Keratinocyte (primary cell): ENCODE data around the gene AJM1. TPM values are rescaled to one million over a fixed set of nuclear protein-coding genes. Genes with fewer than 3 reads are reported as not detected.
"Not testable (repeated sequence)": the region's sequence is repeated elsewhere in the genome, so short reads cannot be mapped to it uniquely, and the experiment has no call there.

Source experiments
- DNase-seq: peaks from one replicate; pipeline ENCODE4 v3.0.0-alpha.2; 2011; ENCODE audit warnings: low read depth, missing footprints, low spot score
- FAIRE-seq: peaks from 2 replicates; lab custom pipeline; 2011; peaks lifted over from hg19 to GRCh38; lab: Jason Lieb, UNC
- H2AFZ ChIP-seq: 2 replicates; pipeline ENCODE4 v1.6.0; 2012; ENCODE audit warnings: low read length, control low read depth, inconsistent platforms; ENCODE audit not compliant: control insufficient read depth
- H3K27ac ChIP-seq: 2 replicates; pipeline ENCODE4 v1.5.1; 2011; ENCODE audit warnings: low read length; ENCODE audit not compliant: control insufficient read depth, insufficient read depth
- H3K27me3 ChIP-seq: 3 replicates; pipeline ENCODE4 v1.6.0; 2011; ENCODE audit warnings: low read length; ENCODE audit not compliant: control insufficient read depth, insufficient read depth; ENCODE audit errors: extremely low read depth
- H3K36me3 ChIP-seq, 2 experiments: 2 replicates in 1 of 2; 3 replicates in 1 of 2; pipeline ENCODE4 v1.5.1; 2011; ENCODE audit warnings: low read length in 2 of 2, mild to moderate bottlenecking in 1 of 2; ENCODE audit not compliant: control insufficient read depth in 2 of 2, insufficient read depth in 2 of 2; ENCODE audit errors: extremely low read depth in 1 of 2
- H3K4me1 ChIP-seq: 3 replicates; pipeline ENCODE4 v1.5.1; 2011; ENCODE audit warnings: low read length; ENCODE audit not compliant: control insufficient read depth, insufficient read depth; ENCODE audit errors: extremely low read depth
- H3K4me2 ChIP-seq: 3 replicates; pipeline ENCODE4 v1.6.0; 2011; ENCODE audit warnings: low read depth, low read length; ENCODE audit not compliant: control insufficient read depth, insufficient read depth; ENCODE audit errors: extremely low read depth
- H3K4me3 ChIP-seq, 3 experiments: fragments of 200-600 bp in 1 of 3; sonication (generic) in 1 of 3; 2 replicates in 2 of 3; 3 replicates in 1 of 3; pipeline ENCODE4 v1.5.1; 2011 to 2016; ENCODE audit warnings: low read length in 3 of 3, mild to moderate bottlenecking in 3 of 3, control low read depth in 2 of 3, inconsistent platforms in 1 of 3, low read depth in 1 of 3, mixed read lengths in 1 of 3, mixed run types in 1 of 3, moderate library complexity in 1 of 3; ENCODE audit not compliant: control insufficient read depth in 2 of 3, insufficient read depth in 2 of 3; ENCODE audit errors: extremely low read depth in 1 of 3
- H3K79me2 ChIP-seq: 2 replicates; pipeline ENCODE4 v1.6.0; 2012; ENCODE audit warnings: low read length; ENCODE audit not compliant: control insufficient read depth, insufficient read depth
- H3K9ac ChIP-seq: 3 replicates; pipeline ENCODE4 v1.6.0; 2011; ENCODE audit warnings: low read length; ENCODE audit not compliant: control insufficient read depth, insufficient read depth; ENCODE audit errors: extremely low read depth
- H3K9me1 ChIP-seq: 3 replicates; pipeline ENCODE4 v1.6.0; 2011; ENCODE audit warnings: low read length; ENCODE audit not compliant: control insufficient read depth, insufficient read depth; ENCODE audit errors: extremely low read depth
- H3K9me3 ChIP-seq: 2 replicates; pipeline ENCODE4 v1.5.1; 2012; ENCODE audit warnings: low read depth, low read length; ENCODE audit not compliant: control insufficient read depth
- H4K20me1 ChIP-seq: 3 replicates; pipeline ENCODE4 v1.6.0; 2011; ENCODE audit warnings: low read length; ENCODE audit not compliant: control insufficient read depth, insufficient read depth; ENCODE audit errors: extremely low read depth
- CTCF ChIP-seq, 3 experiments: IDR thresholded peaks in 1 of 3; conservative IDR thresholded peaks in 1 of 3; optimal IDR thresholded peaks in 1 of 3; 2 replicates in 2 of 3; 3 replicates in 1 of 3; pipeline versions ENCODE3 to v1.5.1; 2011; ENCODE audit warnings: low read length in 3 of 3, mild to moderate bottlenecking in 3 of 3, moderate library complexity in 2 of 3, control low read depth in 1 of 3, inconsistent platforms in 1 of 3; ENCODE audit not compliant: insufficient read depth in 2 of 3; ENCODE audit errors: extremely low read depth in 1 of 3
- EZH2 ChIP-seq: IDR thresholded peaks from one replicate; pipeline ENCODE4 v1.6.1; 2012; ENCODE audit warnings: inconsistent platforms, mild to moderate bottlenecking, low read length, moderate library complexity
- dilution Hi-C: fragments of 300-500 bp; cut with MboI; formaldehyde crosslinking; loops from one replicate; pipeline ENCODE4 v1.7.0; 2020; ENCODE audit warnings: low sequenced_read_pairs; ENCODE audit not compliant: extremely low pct_ligation_motif_present
- polyA plus RNA-seq, 5 experiments: library from polyadenylated mRNA; depleted of rRNA in 3 of 5; stranded (reverse) in 3 of 5; stranded (forward) in 1 of 5; unstranded in 1 of 5; fragments of >200 nt; gene quantifications; 1 replicate in 1 of 5; 2 replicates in 3 of 5; 3 replicates in 1 of 5; pipeline versions ENCODE4 v1.2.1 to v1.2.3, GENCODE V29; 2011 to 2012; ENCODE audit warnings: missing spikeins in 2 of 5, low read depth in 1 of 5, low replicate concordance in 1 of 5

Gene AJM1
- polyA plus RNA-seq, 1 donor (not counting 4 experiments of a cell fraction or from before 2014, with no cell fraction given), result 0.12 TPM

GRCh38 chr9:136831720-136832104 is 10.6 kb upstream of the AJM1 start:
- no peaks in the 10 kb centered on the region for H3K9me1 ChIP-seq
- dilution Hi-C loops, result no loop called here
- FAIRE-seq (no peak), DNase-seq (no peak)
- no peak for TF ChIP-seq EZH2
- TF ChIP-seq CTCF (optimal IDR thresholded peaks at IDR 0.05 in 1 of 3, IDR thresholded peaks at IDR 0.05 in 1 of 3, conservative IDR thresholded peaks at IDR 0.05 in 1 of 3; ENCODE audit: extremely low read depth in 1 of 3, insufficient read depth in 2 of 3, low read length in 3 of 3), result no peak
- H4K20me1 ChIP-seq, result no peaks in the 10 kb centered on the region
- H3K4me2 ChIP-seq, result no peak overlapping the region
- no peak overlapping the region for H3K4me3 ChIP-seq
- H3K27me3 ChIP-seq, result no peaks in the 10 kb centered on the region
- no peaks in the 10 kb centered on the region for H3K9me3 ChIP-seq
- no peaks in the 10 kb centered on the region for H3K4me1 ChIP-seq
- H3K27ac ChIP-seq, result no peak overlapping the region
- H3K9ac ChIP-seq, result no peak overlapping the region
- H2AFZ ChIP-seq, result no peak overlapping the region
- peaks cover 16 to 33% of the 10 kb centered on the region in 2 experiments for H3K36me3 ChIP-seq
- no peaks in the 10 kb centered on the region for H3K79me2 ChIP-seq

GRCh38 chr9:136832581-136832980 is 9.7 kb upstream of the AJM1 start:
- Histone ChIP-seq H3K36me3 (peaks cover 13 to 29% of the 10 kb centered on the region in 2 experiments), H3K4me3 (no peak overlapping the region)

GRCh38 chr9:136833381-136834048 is 8.8 kb upstream of the AJM1 start:
- FAIRE-seq, H3K4me1 ChIP-seq, H4K20me1 ChIP-seq, H3K27me3 ChIP-seq, H2AFZ ChIP-seq, H3K9ac ChIP-seq, H3K4me2 ChIP-seq, H3K4me3 ChIP-seq, H3K9me3 ChIP-seq, H3K79me2 ChIP-seq, dilution Hi-C loops, H3K9me1 ChIP-seq, H3K27ac ChIP-seq, DNase-seq: not testable (repeated sequence)
- peaks cover 5 to 26% of the 10 kb centered on the region in 2 experiments for H3K36me3 ChIP-seq

More at GRCh38 chr9:136832581-136832980, 9.7 kb upstream of the AJM1 start:
- Histone ChIP-seq H3K9me1 (no peaks in the 10 kb centered on the region), H3K79me2 (no peaks in the 10 kb centered on the region), H3K4me1 (no peaks in the 10 kb centered on the region), H3K4me2 (no peak overlapping the region), H3K27me3 (no peaks in the 10 kb centered on the region), H2AFZ (no peak overlapping the region), H4K20me1 (no peaks in the 10 kb centered on the region), H3K9ac (no peak overlapping the region), H3K27ac (no peak overlapping the region), H3K9me3 (no peaks in the 10 kb centered on the region)
- FAIRE-seq (no peak), DNase-seq (no peak)
- TF ChIP-seq CTCF (optimal IDR thresholded peaks at IDR 0.05 in 1 of 3, IDR thresholded peaks at IDR 0.05 in 1 of 3, conservative IDR thresholded peaks at IDR 0.05 in 1 of 3; ENCODE audit: extremely low read depth in 1 of 3, insufficient read depth in 2 of 3, low read length in 3 of 3), result no peak
- TF ChIP-seq EZH2, result no peak
- dilution Hi-C loops, result no loop called here
